ENCODE results near the gene TMEM178B.

Gene TMEM178B

DNA sequence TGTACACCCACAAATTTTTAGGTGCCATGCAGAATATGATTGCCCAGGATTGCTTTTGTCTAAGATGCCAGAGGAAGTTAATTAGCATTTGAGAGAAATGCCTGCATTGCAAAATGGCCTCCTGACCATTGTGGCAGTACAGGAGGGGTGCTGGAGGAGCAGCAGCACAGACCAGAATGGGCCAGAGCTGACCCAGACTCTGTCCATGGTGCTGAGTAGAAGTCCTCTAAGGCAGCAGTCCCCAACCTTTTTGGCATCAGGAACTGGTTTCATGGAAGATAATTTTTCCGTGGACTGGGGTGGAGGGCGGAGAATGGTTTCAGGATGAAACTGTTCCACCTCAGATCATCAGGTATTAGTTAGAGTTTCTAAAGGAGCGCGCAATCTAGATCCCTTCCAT is 259.6 kb downstream of the TMEM178B start:
- ATAC-seq (replicated peaks; ENCODE audit: extremely low read depth, poor library complexity, severe bottlenecking): no peak
- H3K4me1 Mint-ChIP-seq: no peaks in the 10 kb centered on the region
- H3K36me3 Mint-ChIP-seq (ENCODE audit: insufficient read depth): no peaks in the 10 kb centered on the region

DNA sequence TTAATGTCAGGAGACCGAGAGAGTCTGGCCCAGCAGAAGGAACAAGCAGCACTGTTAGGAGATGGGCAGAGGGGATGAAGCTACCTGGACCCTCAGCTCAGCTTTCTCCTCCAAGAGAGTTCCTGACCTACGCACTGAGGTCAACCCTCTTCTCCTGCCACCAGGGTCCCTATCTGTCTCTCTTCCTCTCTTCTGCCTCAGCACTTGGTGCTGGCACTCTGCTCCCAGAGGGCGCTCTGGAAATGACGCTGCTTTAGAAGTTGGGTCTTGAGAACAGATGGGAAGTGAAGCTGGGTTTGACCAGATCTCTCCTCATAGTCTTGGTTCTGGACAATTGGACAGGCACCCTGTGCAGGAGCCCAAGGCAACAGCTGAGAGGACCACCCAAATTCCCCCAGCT is 261.3 kb downstream of the TMEM178B start:
- Mint-ChIP-seq H3K4me3 (no peak overlapping the region), H3K4me1 (no peaks in the 10 kb centered on the region), H3K9me3 (no peaks in the 10 kb centered on the region), H3K36me3 (ENCODE audit: insufficient read depth) (no peaks in the 10 kb centered on the region), H3K27ac (ENCODE audit: low read depth) (no peak overlapping the region), H3K27me3 (no peaks in the 10 kb centered on the region)
- no peak for ATAC-seq (replicated peaks; ENCODE audit: extremely low read depth, poor library complexity, severe bottlenecking)
- DNase-seq (ENCODE audit: low spot score in 2 of 2): no peak

More for the DNA sequence above, 259.6 kb downstream of the TMEM178B start:
- no peak overlapping the region for H3K27ac Mint-ChIP-seq (ENCODE audit: low read depth)
- no peak overlapping the region for H3K4me3 Mint-ChIP-seq
- H3K27me3 Mint-ChIP-seq: no peaks in the 10 kb centered on the region
- DNase-seq (ENCODE audit: low spot score in 2 of 2): no peak
- no peaks in the 10 kb centered on the region for H3K9me3 Mint-ChIP-seq

DNA sequence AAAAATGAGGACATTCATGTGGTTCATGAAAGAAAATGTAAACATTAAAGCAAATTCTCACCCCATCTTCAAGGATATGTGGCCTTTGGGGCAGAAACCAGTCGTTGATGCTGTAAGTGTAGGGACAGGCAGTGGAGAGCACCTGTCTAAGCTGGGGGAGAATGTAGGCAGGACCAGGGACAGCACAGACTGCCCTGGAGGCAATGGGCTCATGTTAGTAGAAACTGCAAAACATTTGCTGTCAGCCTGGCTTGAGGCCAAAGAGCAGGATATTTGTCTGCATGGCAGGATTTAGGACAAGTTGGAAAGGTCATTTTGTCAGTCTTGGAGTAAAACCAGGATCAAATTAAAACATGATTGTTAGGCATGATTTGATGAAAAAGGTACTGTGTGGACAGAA is 265.7 kb downstream of the TMEM178B start:
- no peak for ATAC-seq (replicated peaks; ENCODE audit: extremely low read depth, poor library complexity, severe bottlenecking)
- H3K27me3 Mint-ChIP-seq: peaks cover 10% of the 10 kb centered on the region
- H3K4me1 Mint-ChIP-seq: no peaks in the 10 kb centered on the region

DNA sequence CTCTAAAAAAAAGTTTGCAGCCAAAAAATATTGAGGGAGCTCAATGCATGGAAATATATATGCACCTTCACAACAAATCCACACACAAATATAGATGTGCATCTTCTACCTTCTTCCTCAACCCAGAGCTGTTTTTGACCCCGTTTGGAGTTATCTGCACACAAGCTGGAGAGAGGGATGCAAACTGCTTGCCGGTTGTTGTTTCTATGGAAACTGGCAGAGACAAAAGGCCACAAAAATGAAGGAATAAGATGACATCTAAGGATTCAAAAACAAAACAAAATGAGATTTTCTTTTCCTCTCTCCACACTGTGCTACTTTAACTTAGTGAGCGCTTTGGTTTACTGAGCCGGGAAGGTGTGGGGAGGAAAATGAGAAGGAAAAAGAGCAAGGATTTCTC is 267.1 kb downstream of the TMEM178B start:
- Mint-ChIP-seq H3K4me3 (no peak overlapping the region), H3K36me3 (ENCODE audit: insufficient read depth) (no peaks in the 10 kb centered on the region)
- no peak for DNase-seq (ENCODE audit: low spot score in 2 of 2)

More for the DNA sequence above, 265.7 kb downstream of the TMEM178B start:
- Mint-ChIP-seq H3K9me3 (no peaks in the 10 kb centered on the region), H3K36me3 (ENCODE audit: insufficient read depth) (no peaks in the 10 kb centered on the region), H3K4me3 (no peak overlapping the region), H3K27ac (ENCODE audit: low read depth) (no peak overlapping the region)
- DNase-seq (ENCODE audit: low spot score in 2 of 2): no peak

DNA sequence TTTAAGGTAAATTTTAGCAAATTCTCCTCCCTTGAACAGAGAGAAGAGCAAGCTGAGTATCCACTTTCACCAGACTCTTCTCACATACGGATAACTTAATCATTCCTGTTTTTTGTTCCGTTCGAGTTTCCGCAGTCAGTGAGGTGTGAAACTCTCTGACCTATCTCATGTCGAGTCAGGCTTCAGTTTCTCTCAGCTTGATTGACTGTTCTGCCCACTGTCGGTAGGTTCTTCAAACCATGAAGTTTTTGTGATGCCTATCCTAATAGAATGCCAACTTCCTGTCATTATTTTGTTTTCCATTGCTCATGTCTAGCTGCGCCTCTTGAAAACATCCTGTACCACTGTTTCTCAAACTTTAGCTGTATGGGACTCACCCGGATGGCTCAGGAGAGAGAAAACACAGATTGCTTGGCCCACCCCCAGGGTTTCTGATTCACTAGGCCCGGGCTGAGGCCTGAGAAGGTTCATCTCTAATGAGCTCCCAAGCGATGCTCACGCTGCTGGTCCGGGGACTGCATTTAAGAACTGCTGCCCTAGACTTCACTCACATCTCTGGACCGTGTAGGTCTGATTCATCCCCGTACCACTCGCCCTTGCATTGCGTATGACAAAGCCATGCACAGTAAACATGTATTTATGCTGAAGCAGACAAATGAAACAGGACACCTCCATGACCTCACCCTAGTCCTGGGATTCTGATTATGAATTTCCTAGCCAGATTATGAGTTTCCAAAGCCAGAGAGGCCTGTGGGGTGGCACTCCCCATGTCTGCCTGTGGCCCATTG is 269.0 kb downstream of the TMEM178B start:
- Mint-ChIP-seq H3K9me3 (no peaks in the 10 kb centered on the region), H3K4me3 (no peak overlapping the region), H3K4me1 (no peaks in the 10 kb centered on the region), H3K36me3 (ENCODE audit: insufficient read depth) (no peaks in the 10 kb centered on the region), H3K27ac (ENCODE audit: low read depth) (no peak overlapping the region), H3K27me3 (peaks cover 34% of the 10 kb centered on the region)
- ATAC-seq (replicated peaks; ENCODE audit: extremely low read depth, poor library complexity, severe bottlenecking): no peak
- no peak for DNase-seq (ENCODE audit: low spot score in 2 of 2)

More for the DNA sequence above, 267.1 kb downstream of the TMEM178B start:
- Mint-ChIP-seq H3K9me3 (no peaks in the 10 kb centered on the region), H3K27me3 (peaks cover 21% of the 10 kb centered on the region), H3K27ac (ENCODE audit: low read depth) (no peak overlapping the region), H3K4me1 (no peaks in the 10 kb centered on the region)
- no peak for ATAC-seq (replicated peaks; ENCODE audit: extremely low read depth, poor library complexity, severe bottlenecking)

DNA sequence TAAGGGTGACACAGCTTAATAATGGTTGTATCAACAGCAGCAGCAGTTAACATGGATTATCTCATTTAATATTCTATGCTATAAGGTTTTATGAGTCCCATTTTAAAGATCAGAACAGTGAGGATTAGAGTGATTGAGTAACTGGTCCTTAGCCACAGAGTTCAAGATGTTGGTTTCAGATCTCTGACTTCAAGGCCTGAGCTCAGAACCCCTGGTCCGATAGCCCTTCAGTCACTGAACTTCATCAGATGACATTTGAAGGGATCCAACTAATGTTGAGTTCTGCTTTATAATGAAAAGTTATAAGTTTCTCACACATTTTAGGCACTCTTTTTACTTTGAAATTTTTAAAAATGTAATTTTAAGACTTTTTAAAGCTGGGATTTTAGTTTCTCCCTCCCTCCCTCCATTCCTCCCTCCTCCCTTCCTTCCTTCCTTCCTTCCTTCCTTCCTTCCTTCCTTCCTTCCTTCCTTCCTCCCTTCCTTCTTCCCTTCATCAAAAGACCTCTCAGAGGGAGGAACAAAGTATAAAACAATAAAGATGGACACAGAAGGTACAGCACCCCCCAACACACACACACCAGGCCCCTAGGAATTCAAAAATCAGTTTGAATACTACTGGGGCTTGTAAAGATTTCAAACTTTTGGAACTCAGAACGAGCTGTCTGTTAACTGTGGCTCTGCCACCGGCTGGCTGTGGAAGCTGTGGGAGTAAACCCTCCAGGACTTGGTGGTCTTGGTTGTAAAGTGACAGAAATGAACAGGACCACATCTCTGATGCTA is 270.5 kb downstream of the TMEM178B start:
- Mint-ChIP-seq H3K9me3 (no peaks in the 10 kb centered on the region), H3K4me3 (no peak overlapping the region), H3K27ac (ENCODE audit: low read depth) (no peak overlapping the region), H3K4me1 (no peaks in the 10 kb centered on the region), H3K36me3 (ENCODE audit: insufficient read depth) (no peaks in the 10 kb centered on the region), H3K27me3 (peaks cover 48% of the 10 kb centered on the region)
- DNase-seq (ENCODE audit: low spot score in 2 of 2): no peak
- no peak for ATAC-seq (replicated peaks; ENCODE audit: extremely low read depth, poor library complexity, severe bottlenecking)

DNA sequence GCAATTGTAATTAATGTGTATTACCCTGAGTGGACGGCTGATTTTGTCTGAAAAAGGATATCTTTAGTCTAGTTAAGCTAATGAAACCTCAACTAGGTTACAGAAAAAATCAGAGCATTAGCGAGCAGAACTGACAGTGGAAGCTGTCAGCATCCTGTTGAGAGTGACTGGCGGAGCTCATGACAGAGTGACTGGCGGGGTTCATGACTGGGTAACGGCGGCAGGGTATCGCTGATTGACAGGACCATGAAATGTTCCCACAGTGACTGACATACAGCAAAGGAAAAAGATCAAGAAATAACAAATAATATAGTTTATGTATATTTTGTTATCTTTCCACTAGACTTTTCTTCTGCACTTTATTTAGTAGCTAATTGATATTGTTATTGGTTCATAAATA is 274.9 kb downstream of the TMEM178B start:
- no peaks in the 10 kb centered on the region for H3K9me3 Mint-ChIP-seq
- peaks cover 1% of the 10 kb centered on the region for H3K36me3 Mint-ChIP-seq (ENCODE audit: insufficient read depth)
- no peak overlapping the region for H3K27ac Mint-ChIP-seq (ENCODE audit: low read depth)
- no peak overlapping the region for H3K4me3 Mint-ChIP-seq
- H3K27me3 Mint-ChIP-seq: peaks cover 61% of the 10 kb centered on the region
- ATAC-seq (replicated peaks; ENCODE audit: extremely low read depth, poor library complexity, severe bottlenecking): no peak
- no peaks in the 10 kb centered on the region for H3K4me1 Mint-ChIP-seq
- DNase-seq (ENCODE audit: low spot score in 2 of 2): no peak

DNA sequence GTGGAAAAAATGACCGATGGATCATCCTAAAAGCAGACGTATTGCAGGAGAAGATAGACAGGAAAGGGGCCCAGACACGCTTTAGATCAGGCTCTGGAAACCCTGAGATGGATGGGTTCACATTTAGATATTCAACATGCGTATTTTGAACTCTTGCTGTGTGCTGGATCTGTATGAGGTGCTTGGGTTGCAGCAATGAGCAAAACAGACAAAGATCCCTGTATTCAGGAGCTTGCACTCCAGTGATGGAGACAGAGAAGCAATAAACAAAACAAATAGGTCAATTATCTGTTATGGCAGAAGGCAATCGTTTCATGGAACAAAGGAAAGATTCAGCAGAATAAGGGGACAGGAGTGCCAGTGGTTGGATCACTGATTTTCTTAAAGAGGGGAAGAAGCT is 275.5 kb downstream of the TMEM178B start:
- Mint-ChIP-seq H3K9me3 (no peaks in the 10 kb centered on the region), H3K27me3 (peaks cover 61% of the 10 kb centered on the region)
- no peak for ATAC-seq (replicated peaks; ENCODE audit: extremely low read depth, poor library complexity, severe bottlenecking)

DNA sequence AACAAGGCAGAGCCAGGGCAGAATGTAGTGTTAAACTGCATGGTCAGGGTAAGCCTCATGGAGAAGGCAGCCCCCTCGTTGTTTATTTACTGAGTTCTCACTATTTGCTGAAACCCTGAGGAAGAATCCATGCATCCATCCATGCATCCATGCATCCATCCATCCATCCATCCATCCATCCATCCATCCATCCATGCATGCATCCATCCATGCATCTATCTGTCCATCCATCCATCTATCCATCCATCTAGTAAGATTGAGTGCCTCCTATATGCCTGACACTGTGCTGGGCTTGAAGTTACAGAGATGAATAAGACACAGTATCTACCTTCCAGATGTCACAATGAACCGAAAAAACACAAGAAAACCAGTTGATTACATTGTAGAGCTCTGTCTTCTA is 275.9 kb downstream of the TMEM178B start:
- ATAC-seq (replicated peaks; ENCODE audit: extremely low read depth, poor library complexity, severe bottlenecking): no peak
- Mint-ChIP-seq H3K27ac (ENCODE audit: low read depth) (no peak overlapping the region), H3K4me1 (no peaks in the 10 kb centered on the region)

More for the DNA sequence above, 275.5 kb downstream of the TMEM178B start:
- Mint-ChIP-seq H3K36me3 (ENCODE audit: insufficient read depth) (peaks cover 1% of the 10 kb centered on the region), H3K4me1 (no peaks in the 10 kb centered on the region), H3K4me3 (no peak overlapping the region), H3K27ac (ENCODE audit: low read depth) (no peak overlapping the region)
- DNase-seq (ENCODE audit: low spot score in 2 of 2): no peak

DNA sequence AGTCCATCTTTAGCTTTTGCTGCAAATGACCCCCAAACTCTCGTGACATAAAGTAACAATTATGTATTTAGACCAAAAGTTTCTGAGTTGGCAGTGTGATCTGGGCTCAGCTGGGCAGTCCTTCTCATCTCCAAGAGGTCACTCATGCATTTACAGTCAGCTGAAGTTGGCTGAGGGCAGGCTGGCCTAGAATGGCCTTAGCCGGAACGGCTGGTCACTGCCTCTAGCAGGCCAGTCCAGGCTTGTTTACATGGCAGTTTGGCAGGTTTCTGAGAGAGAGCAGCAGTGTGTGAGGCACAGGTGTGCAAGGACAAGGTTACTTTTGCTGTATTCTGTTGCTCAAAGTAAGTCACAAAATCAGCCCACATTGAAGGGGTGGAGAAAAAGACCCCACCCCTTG is 277.3 kb downstream of the TMEM178B start:
- DNase-seq (ENCODE audit: low spot score in 2 of 2) (no peak), ATAC-seq (replicated peaks; ENCODE audit: extremely low read depth, poor library complexity, severe bottlenecking) (no peak)
- Mint-ChIP-seq H3K27ac (ENCODE audit: low read depth) (no peak overlapping the region), H3K4me3 (no peak overlapping the region), H3K27me3 (peaks cover 47% of the 10 kb centered on the region), H3K36me3 (ENCODE audit: insufficient read depth) (peaks cover 1% of the 10 kb centered on the region), H3K9me3 (no peaks in the 10 kb centered on the region), H3K4me1 (no peaks in the 10 kb centered on the region)

More for the DNA sequence above, 275.9 kb downstream of the TMEM178B start:
- peaks cover 58% of the 10 kb centered on the region for H3K27me3 Mint-ChIP-seq
- H3K36me3 Mint-ChIP-seq (ENCODE audit: insufficient read depth): peaks cover 1% of the 10 kb centered on the region
- no peak for DNase-seq (ENCODE audit: low spot score in 2 of 2)
- no peak overlapping the region for H3K4me3 Mint-ChIP-seq
- no peaks in the 10 kb centered on the region for H3K9me3 Mint-ChIP-seq

DNA sequence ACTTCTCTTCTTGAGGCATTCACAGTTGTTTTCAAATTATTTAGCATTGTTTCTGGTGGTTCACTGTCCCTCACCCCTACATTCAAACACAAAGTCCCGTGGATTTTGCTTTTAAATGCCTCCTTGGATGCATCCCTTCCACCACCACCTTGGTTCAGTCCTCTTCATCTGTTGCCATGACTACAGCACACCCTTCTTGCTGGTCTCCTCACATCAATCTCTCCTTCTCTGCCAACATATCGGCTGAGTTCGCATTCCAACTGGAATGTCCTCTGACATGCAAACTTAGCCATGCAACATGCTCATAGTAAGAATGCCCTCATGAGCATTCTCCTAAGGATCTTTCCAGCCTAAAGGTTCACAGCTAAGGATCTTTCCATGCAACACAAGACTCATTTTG is 279.1 kb downstream of the TMEM178B start:
- no peaks in the 10 kb centered on the region for H3K4me1 Mint-ChIP-seq
- no peak for ATAC-seq (replicated peaks; ENCODE audit: extremely low read depth, poor library complexity, severe bottlenecking)

DNA sequence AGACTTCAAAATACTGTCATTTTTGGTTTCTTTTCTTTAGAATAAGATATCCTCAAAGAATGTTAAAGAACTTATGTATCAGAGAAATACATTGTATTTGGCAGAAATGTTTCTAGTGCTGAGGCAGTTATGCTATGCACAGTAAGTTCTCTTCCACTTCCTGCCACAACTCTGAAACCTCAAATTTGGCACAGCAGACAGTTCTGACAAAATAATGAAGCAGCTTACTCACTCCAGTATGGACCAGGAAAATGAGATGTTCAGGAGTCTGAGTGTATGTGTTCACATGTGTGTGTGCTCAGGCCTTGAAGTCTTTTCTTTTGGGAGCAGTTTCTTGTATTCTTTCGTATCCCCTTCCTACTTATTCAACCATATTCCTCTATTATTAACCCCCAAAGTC is 280.4 kb downstream of the TMEM178B start:
- DNase-seq (ENCODE audit: low spot score in 2 of 2): no peak
- no peak for ATAC-seq (replicated peaks; ENCODE audit: extremely low read depth, poor library complexity, severe bottlenecking)
- H3K4me1 Mint-ChIP-seq: no peaks in the 10 kb centered on the region
- no peak overlapping the region for H3K4me3 Mint-ChIP-seq
- H3K27me3 Mint-ChIP-seq: peaks cover 37% of the 10 kb centered on the region
- H3K36me3 Mint-ChIP-seq (ENCODE audit: insufficient read depth): peaks cover 1% of the 10 kb centered on the region
- peak overlapping the region; percentile 6 for H3K27ac Mint-ChIP-seq (ENCODE audit: low read depth)
- no peaks in the 10 kb centered on the region for H3K9me3 Mint-ChIP-seq

More for the DNA sequence above, 279.1 kb downstream of the TMEM178B start:
- Mint-ChIP-seq H3K27me3 (peaks cover 35% of the 10 kb centered on the region), H3K27ac (ENCODE audit: low read depth) (no peak overlapping the region), H3K36me3 (ENCODE audit: insufficient read depth) (peaks cover 1% of the 10 kb centered on the region), H3K4me3 (no peak overlapping the region), H3K9me3 (no peaks in the 10 kb centered on the region)
- DNase-seq (ENCODE audit: low spot score in 2 of 2): no peak

DNA sequence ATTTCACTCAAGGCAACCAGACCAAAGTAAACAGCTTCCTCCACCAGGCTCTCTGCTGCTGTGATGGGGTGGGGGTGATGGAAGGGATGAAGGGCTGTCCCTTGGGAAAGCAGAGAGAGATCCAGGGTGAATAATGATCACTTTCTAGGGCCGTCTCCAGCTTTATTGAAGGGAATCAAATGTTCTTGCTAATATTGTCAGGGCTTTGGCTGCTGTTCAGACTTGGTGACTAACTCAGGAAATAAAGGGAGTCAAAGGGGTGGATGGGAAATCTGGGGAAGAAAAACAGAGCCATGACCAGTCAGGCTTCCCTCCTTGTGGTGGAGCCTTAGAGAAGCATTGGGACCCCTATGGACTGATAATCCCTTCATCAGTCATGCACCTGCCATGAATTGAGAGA is 281.2 kb downstream of the TMEM178B start:
- Mint-ChIP-seq H3K4me1 (no peaks in the 10 kb centered on the region), H3K27ac (ENCODE audit: low read depth) (peak overlapping the region; percentile 6), H3K27me3 (peaks cover 32% of the 10 kb centered on the region), H3K9me3 (no peaks in the 10 kb centered on the region), H3K36me3 (ENCODE audit: insufficient read depth) (no peaks in the 10 kb centered on the region), H3K4me3 (no peak overlapping the region)
- DNase-seq (ENCODE audit: low spot score in 2 of 2): no peak
- ATAC-seq (replicated peaks; ENCODE audit: extremely low read depth, poor library complexity, severe bottlenecking): no peak

All from central memory CD8-positive, alpha-beta T cell (primary cell).